GM18858 (cell line): Measurements from ENCODE around the gene OLAH.
"Not testable (repeated sequence)": the region's sequence is repeated elsewhere in the genome, so short reads cannot be mapped to it uniquely, and the experiment has no call there.

Experiments used
- ATAC-seq: cut with Tn5 transposase; IDR thresholded peaks from one replicate; pipeline ENCODE4 v1.9.1; 2021; ENCODE audit not compliant: unreplicated experiment

Gene OLAH

DNA sequence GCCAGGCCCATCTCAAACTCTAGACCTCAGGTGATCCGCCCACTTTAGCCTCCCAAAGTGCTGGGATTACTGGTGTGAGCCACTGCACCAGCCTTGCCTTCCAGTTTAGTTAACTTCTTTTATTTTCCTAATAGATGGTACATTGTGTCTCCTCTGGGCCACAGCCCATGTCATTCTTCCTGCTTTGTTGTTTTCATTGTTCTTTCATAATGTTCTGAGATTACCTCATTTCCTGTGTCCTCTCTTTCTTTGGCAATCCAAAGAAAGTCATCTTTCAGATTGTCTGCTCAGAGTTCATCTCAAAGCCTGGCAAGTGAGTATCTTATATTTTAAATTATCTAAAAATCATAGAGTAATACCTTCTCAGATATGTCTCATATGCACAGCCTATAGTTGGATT, at the start of gene OLAH:
Gene OLAH (plus strand): TSS at position 270 of the 400 bp plus-strand sequence. CDS start 3,346 bp downstream, outside the sequence.
- no peak for ATAC-seq

- ATAC-seq, result no peak
Measured at GRCh38 chr10:14995964-14996565, 47.7 kb upstream of the OLAH start.

DNA sequence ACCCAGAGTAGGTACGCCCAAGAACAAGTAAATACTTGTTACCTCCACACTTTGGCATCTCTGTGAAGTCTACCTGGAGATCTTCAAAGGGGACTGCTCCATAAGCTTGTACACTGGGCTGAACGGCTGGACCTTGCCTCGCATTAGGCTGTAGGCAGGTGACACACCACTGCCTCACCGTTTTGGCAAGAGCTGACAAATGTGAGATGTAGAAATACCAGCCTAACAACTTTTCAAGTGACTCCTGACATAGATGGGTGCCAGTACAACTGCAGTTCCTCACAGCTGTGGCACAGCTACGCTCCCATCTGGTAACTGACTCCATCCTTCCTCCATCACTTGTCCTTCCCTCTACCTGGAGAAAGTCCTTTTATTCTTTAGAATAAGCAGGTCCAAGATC, 30.2 kb upstream of the OLAH start:
- not testable (repeated sequence) for ATAC-seq

DNA sequence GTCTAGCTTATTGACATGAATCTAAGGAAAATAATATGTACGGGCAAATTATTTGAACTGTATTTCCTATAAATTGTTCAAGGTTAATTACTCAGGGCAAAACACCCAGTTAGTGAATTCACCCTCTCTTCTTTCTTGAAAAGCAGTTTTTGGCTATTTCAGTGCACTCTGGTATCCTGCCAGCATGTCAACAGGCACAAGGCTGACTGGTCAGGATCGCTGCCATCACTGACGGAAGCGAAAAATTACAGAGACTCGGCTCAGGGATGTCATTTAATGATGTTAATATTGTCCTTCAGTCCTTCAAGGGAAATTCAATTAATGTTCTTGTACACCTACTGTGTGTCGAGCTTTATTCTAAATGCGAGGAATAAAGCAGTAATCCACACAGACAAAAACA, 28.3 kb upstream of the OLAH start:
- ATAC-seq, result no peak

GRCh38 chr10:15020966-15021365, 22.8 kb upstream of the OLAH start:
- ATAC-seq, result not testable (repeated sequence)

- ATAC-seq, result not testable (repeated sequence)
Measured at GRCh38 chr10:15023079-15023478, 20.7 kb upstream of the OLAH start.

DNA sequence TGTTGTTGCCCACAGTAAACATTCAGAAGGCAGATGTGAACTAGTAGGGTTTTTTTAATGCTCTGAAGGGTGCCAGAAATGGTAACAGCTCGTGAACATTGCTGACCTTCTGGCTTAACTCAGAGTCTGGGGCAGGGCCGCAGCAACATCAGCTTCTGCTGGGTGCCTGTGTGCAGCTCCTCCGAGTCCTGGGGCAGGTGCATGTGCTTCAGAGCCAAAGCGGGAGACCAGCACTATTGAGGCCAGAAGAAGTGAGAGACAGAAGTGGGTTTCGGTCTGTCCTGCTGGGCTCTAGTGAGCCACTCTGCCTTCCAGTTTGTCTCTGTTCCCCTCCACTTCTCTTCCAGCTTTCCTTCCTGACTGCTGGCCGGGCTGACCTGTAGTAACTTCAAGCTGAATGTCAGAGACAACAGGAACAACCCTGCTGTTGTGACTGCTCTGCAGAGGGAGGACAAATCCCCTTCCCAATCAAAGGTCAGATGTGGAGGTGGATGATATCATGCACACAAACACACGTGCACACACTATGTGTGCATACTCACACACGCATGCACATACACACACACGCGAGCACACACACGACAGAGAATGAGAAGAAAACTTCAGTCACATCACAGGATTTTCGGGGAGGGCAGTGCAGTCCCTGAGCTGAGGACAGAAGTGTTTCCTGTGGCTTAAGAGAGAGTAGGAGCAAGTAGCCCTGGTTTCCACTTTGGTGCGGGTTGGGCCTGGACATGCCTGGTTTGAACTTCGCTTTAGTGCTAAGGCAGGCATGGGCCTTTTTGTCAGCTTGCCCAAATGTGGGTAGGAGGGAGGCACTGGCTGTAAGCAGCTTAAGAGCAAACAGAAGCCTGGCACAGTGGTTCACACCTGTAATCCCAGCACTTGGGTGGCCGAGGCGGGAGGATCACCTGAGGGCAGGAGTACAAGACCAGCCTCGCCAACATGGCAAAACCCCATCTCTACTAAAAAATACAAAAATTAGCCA, 19.4 kb upstream of the OLAH start:
- not testable (repeated sequence) for ATAC-seq

DNA sequence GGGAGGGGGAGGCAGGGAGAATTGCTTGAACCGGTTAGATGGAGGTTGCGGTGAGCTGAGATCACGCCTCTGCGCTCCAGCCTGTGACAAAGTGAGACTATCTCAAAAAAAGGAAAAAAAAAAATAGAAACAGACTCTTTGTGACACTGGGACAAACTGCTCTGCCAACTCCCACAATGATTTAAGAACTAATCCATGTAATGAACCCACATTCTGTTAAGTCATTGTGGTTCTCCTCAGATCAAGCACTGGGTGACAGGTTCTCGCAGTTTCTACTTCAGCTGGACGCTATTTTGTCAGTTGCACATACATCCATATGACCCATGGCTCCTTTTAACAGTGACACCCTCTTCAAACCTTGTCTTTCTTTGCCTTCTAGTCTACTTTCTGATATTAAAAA, 18.7 kb upstream of the OLAH start:
- ATAC-seq, result not testable (repeated sequence)

DNA sequence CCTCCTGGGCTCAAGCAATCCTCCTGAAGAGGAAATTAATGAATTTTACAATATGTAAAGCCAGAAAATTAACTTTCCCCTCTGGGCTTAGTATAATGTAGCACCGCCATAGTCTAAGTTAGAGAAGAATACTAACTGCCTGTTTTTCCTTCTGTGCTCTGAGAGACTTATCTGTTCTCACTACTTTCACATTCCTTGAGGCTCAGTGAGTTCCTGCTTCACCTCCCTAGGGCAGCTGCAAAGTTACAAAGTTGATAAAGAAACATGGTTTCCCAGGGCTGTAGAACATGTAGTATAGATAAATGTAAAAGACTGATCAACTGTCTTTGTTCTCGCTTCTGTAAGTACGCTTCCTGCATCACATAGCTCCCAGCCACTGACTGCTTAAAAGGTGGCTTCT, 16.0 kb upstream of the OLAH start:
- no peak for ATAC-seq

DNA sequence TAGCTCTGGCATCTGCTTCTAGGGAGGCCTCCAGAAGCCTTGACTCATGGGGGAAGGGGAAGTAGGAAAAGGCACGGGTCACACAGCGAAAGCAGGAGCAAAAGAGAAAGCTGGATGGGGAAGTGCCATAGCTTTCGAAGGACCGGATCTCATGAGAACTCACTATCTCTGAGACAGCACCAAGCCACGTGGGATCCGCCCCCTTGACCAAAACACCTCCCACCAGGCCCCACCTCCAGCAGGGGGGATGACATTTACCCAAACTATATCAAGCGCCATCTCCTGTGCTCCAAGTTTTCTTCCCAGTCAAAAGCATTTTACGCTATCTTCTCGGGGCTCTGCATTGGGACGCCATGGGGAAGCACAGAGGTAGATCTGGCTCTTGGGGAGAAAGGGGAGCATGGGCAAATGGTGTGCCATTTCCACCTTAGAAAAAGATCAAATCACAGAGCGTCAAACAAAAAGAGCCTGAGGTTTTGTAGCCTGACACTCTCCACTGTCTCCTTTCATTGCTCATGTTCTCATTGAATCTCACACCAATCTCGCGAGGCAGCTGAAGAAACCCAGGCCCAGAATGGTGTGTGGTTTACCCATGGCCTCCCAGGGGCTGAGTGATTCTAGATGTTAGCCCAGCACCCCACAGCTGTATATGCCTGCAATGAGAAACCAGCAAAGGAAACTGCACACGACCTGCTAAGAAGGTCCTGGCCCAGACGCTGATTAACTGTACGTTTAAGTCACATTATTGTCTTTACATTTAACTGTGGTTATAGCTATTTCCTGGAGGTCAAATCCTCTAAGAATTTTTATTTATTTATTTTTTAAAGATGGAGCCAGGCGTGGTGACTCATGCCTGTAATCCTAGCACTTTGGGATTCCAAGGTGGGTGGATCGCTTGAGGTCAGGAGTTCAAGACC, 8.1 kb upstream of the OLAH start:
- no peak for ATAC-seq

GRCh38 chr10:15037691-15038090, 6.1 kb upstream of the OLAH start:
- no peak for ATAC-seq

- no peak for ATAC-seq
Measured at GRCh38 chr10:15038416-15038815, 5.3 kb upstream of the OLAH start.

DNA sequence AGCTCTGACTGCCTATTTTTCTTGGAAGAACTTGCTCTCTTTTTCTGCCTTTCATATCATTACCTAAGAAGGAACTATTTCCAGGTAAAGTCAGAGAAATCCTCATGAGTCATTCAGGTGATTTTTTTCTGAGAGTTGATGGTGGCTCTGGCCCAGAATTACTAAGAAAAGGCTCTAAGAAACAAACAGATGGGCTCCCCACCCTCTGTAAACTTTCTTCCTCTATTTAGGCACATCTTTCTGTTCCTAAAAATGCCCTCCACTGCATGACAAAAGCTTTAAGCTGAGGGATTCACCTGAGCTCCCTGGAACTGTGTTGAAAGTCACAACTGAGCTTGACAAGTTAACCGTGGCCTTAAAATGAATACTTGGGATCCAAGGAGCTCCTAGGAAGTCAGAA, 1.6 kb downstream of the OLAH start:
- no peak for ATAC-seq

DNA sequence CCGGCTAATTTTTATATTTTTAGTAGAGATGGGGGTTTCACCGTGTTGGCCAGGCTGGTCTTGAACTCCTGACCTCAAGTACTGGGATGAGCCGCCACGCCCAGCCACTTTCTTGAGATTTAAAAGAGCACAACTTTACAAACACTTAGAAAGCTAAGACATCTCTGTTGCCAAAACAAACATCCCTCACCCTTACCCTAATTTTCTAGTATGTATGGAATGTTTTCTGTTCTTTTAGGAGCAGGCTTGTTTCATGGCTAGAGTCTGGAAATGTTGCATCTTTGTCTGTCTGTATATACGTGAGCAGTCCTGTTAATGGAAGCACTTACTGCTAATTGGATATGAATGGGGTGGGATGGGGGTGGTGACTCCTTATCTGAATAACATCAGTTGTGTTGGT, 2.9 kb downstream of the OLAH start:
- ATAC-seq, result no peak

DNA sequence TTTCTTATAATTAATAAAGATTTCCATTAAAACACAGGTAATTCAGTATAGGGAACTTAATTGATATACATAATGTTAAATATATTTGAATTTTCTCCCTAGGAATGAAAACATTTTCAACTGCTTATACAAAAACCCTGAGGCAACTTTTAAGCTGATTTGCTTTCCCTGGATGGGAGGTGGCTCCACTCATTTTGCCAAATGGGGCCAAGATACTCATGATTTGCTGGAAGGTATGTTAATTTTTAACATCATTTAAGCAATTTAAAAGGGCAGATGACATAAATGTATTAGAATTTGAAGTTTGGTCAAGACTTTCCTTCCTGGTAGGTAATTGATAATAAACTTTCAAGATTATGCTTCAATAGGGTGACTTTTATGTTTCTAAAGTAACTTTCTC, 5.8 kb downstream of the OLAH start:
- ATAC-seq, result no peak

- no peak for ATAC-seq
Measured at GRCh38 chr10:15052121-15052520, 8.4 kb downstream of the OLAH start.

DNA sequence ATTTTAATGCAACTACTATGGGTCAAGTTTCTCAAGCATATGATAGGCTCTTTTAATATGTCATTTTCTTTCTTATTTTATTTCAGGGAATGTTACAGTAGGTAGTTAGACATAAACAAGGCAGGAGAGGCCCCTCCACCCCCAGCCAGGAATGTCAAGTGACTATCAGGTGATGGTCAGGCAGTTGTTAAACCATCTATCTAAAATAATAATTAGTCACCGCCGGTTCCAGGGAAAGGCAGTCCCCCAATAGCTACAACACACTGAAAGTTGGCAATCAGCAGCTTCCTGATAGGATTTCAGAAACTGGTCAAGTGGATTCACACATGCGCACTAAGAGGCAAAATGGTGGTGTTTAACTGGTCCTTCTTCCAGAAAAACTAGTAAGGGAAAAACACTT, 9.3 kb downstream of the OLAH start:
- no peak for ATAC-seq

DNA sequence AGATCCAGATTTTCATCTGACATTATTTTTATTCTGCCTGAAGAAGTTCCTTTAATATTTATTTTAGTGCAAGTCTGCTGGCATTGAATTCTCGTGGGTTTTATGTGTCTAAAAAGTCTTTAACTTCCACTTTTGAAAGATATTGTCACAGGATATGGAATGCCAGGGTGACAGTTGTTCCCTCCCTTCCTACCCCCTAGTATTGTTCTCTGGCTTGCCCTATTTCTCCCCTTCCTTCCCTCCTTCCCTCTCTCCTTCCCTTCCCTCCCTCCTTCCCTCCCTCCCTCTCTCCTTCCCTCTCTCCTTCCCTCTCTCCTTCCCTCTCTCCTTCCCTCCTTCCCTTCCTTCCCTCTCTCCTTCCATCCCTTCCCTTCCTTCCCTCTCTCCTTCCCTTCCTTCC, 14.9 kb downstream of the OLAH start:
- no peak for ATAC-seq

- no peak for ATAC-seq
Measured at GRCh38 chr10:15059914-15060313, 16.2 kb downstream of the OLAH start.

GRCh38 chr10:15060638-15061037, 16.9 kb downstream of the OLAH start:
- ATAC-seq, result no peak

GRCh38 chr10:15067154-15067553, 23.4 kb downstream of the OLAH start:
- ATAC-seq, result no peak
